ENCODE data around the gene EP400.

EP400 gene

DNA sequence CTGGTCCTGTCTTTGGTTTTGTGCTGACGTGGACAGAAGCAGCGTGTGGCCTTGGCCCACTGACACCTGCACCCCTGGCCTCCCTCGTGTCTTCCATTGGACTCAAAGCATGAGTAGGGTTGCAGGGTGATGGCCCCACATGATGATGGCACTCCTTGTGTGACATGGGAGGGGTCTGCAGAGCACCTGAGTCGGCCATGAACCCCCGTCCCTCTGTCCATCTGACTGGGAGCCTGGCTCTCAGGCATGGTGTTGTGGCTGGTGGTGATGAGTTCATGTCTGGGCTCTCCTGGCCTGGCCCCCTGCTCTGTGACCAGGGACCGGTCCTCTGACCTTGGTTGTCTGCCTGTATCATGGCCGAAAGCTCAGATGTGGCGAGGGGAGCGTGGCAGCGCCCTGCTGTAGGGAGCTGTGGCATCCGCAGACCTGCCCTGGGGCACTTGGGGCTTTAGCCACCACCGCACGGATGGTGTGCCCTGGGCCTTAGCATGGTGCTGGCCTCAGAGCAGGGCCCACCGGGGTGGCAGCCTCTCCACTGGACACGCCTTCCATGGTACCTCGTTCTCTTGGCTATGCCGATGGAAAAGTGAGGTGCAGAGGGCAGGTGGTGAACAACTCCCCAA lies 38.6 kb upstream of the EP400 start:
- no peak for DNase-seq (ENCODE audit: insufficient read length, low spot score)
- no peak for FAIRE-seq

DNA sequence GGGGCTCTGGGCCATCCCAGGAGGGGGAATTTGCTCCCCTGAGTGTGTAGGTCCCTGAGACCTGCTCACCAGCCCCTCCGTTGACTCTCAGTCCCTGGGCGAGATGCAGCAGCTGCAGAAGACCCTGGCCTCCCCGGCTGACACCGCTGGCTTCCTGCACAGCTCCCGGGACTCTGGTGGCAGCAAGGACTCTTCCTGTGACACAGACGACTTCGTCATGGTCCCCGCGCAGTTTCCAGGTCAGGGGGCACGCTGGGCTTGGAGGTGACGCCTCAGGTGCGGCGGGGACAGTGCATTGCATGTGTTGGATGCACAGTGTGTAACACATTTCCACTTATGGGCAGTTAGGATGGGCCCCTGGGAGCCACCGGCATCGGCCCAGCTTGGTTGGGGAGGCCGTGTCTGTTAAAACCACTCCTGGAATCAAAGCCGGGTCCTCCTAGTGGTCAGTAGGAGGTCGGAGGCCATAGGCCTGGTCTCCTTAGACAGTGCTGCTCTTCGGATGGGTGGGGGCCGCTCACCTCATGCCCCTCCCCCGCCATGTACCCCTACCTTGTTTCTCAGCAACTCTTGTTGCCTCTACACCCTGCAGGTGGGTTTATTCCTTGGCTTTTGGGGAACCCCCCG lies 37.8 kb upstream of the EP400 start:
- FAIRE-seq (no peak), DNase-seq (ENCODE audit: insufficient read length, low spot score) (no peak)

DNA sequence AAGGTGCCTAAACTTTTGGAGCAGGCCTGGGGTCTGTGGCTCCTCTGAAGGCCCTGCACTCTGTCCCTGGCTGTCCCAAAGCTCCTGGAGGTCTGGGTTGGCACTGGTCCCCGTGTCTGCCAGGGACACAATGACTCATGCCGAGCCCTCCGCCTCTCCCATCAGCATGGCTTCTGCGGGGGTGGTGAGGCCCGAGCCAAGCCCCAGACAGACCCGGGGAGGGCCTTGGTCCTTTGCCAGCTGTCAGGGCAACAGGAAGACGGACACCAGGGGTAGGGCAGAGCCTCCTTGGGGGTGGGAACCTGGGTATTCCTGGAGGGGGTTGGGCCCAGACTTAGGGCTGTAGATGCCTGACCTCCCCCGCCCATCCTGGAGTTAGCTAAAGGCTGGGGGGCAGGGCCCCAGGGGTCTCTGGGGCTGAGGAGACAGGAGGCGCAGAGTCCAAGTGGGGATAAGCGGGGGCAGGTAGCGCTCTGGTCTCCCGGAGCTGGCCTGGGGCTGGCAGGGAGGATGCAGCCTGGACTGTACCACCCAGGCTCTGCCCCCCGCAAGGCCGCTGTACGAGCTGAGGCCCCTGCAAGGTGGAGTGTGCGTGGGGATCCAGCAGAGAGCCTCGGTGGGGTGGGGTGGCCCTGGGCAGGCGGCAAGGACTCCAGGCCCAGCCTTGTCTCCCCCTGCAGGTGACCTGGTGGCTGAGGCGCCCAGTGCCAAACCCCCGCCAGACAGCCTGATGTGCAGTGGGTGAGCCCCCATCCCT lies 37.0 kb upstream of the EP400 start:
- DNase-seq (ENCODE audit: insufficient read length, low spot score): peak; percentile 90
- FAIRE-seq: peak; percentile 85

DNA sequence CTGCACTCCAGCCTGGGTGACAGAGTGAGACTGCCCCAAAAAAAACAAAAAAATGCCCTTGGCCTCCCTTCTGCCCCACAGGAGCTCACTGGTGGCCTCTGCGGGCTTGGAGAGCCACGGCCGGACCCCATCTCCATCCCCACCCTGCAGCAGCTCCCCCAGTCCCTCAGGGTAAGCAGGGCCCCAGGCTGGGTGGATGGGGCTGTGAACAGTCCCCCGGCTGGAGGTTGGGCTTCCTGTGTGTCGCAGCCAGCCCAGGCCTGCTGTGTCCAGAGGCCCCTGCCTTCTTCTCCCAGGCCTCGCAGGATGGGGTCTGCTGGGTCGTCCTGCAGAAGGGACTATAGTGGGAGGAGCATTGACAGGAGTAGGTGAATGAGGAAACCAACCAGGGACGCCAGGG lies 36.1 kb upstream of the EP400 start:
- no peak for DNase-seq (ENCODE audit: insufficient read length, low spot score)
- FAIRE-seq: no peak

DNA sequence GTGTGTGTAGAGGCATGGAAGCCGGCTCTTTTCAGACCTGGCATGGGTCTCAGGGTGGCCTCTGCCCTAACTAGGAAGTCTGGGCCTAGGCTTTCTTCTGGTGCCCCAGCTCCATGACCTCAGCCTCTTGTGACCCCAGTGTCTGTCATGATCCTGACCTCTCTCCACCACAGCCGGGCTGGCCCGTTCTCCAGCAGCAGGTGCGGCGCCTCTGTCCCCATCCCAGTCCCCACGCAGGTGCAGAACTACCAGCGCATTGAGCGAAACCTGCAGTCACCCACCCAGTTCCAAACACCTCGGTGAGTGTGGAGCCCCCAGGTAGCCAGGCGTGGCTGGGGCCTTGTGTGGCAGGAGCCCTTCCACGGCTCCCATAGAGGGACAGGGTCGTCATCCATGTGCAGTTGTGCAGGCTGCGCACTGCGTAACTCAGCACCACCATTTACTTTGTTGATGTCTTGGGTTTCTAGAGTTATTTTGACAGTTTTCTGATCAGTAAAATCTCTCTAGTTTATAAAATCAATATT lies 35.5 kb upstream of the EP400 start:
- FAIRE-seq: no peak
- no peak for DNase-seq (ENCODE audit: insufficient read length, low spot score)

DNA sequence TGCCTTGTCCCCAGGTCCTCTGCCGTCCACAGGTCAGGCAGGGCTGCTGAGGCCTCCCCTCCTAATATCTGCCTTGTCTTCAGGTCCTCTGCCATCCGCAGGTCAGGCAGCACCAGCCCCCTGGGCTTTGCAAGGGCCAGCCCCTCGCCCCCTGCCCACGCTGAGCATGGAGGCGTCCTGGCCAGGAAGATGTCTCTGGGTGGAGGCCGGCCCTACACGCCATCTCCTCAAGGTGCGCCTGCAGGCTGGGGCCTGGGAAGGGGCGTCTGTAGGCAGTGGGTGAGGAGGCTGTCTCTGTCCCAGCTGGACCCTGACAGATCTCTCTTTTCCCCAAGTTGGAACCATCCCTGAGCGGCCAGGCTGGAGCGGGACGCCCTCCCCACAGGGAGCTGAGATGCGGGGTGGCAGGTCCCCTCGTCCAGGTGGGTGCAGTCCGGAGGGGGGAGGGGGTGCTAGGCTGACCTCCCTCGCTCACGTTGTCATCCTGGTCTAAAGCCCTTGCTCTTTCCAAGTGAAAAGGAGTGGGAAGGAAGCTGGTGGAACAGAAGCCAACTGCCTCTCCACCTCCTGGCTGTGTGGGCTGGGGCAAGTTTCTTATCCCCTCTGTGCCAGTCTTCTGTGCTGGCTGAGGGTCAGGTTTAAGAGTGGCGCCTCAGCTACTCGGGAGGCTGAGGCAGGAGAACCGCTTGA lies 34.6 kb upstream of the EP400 start:
- FAIRE-seq (no peak), DNase-seq (ENCODE audit: insufficient read length, low spot score) (no peak)

DNA sequence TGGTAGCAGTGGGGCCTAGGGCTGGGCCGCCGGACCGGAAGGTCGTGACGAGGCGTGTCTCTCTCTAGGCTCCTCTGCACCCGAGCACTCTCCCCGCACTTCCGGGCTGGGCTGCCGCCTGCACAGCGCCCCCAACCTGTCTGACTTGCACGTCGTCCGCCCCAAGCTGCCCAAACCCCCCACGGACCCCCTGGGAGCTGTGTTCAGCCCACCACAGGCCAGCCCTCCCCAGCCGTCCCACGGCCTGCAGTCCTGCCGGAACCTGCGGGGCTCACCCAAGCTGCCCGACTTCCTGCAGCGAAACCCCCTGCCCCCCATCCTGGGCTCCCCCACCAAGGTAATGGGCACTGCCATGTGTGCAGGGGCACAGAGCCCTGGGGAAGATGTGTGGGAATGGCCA lies 33.9 kb upstream of the EP400 start:
- no peak for FAIRE-seq
- no peak for DNase-seq (ENCODE audit: insufficient read length, low spot score)

DNA sequence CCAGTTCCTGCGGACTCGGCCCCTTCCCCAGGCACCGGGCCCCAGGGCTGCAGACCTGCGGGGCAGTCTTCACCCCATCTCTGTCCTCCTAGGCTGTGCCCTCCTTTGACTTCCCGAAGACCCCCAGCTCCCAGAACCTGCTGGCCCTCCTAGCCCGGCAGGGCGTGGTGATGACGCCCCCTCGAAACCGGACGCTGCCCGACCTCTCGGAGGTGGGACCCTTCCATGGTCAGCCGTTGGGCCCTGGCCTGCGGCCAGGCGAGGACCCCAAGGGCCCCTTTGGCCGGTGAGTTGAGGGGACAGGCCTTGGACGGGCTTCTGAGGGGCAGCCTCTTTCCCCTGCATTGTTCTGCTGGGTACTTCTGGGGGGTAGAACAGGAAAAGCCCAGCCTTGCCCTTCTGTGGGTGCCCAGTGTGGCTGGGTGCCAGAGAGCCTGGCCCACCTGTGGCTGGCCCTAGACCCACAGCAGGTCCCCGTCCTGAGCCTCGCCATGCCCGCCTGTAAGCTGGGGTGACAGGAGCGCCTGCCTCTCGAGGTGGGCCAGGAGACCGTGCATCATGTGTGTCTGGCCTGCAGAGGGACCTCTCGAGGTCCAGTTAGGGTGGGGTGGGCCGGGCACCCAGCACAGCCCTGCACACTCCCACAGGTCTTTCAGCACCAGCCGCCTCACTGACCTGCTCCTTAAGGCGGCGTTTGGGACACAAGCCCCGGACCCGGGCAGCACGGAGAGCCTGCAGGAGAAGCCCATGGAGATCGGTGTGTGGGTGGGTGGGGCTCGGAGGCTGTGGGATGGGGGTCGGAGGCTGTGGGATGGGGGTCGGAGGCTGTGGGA lies 33.2 kb upstream of the EP400 start:
- DNase-seq (ENCODE audit: insufficient read length, low spot score) (no peak), FAIRE-seq (no peak)

DNA sequence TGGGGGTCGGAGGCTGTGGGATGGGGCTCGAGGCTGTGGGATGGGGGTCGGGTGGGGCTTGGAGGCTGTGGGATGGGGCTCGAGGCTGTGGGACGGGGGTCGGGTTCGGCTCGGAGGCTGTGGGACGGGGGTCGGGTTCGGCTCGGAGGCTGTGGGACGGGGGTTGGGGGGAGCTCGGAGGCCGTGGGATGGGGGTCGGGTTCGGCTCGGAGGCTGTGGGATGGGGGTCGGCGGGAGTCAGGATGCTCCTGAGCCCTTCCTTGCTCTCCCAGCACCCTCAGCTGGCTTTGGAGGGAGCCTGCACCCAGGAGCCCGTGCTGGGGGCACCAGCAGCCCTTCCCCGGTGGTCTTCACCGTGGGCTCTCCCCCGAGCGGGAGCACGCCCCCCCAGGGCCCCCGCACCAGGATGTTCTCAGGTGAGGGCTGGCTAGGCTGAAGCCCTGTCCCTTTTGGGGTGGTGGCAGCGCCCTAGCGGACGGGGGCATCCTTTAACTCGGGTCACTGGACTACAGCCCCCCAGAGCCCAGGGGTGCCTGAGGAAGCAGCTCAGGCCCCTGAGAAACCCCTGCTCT lies 32.5 kb upstream of the EP400 start:
- FAIRE-seq (peak; percentile 95), DNase-seq (ENCODE audit: insufficient read length, low spot score) (no peak)

DNA sequence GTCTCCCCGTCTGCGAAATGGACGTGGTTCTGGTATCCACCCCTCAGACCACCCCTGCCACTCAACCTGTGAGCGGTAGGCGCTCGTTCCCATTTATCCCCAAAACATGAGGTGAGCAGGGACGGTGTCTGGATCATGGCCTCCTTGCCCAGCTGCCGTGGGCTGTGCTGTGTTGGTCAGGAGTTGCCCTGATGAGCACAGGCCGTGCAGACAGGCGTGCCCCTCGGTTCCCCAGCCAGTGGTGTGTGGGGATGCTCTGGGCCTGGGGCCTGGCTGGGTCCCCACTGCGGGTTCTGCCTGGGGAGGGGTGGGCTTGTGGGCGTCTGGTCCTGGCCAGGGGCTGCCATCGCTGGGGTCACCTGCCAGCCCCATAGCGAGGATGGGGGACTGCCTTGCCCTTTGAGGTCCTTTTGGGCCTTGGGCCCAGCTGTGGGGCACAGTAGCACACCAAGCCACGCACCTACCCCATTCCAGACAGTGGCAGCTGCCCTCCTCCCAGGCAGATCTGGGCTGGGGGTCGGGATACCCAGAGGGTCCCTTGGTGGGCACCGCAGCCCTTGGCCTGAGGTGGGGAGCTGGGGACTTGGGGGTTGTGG lies 31.9 kb upstream of the EP400 start:
- no peak for DNase-seq (ENCODE audit: insufficient read length, low spot score)
- no peak for FAIRE-seq

DNA sequence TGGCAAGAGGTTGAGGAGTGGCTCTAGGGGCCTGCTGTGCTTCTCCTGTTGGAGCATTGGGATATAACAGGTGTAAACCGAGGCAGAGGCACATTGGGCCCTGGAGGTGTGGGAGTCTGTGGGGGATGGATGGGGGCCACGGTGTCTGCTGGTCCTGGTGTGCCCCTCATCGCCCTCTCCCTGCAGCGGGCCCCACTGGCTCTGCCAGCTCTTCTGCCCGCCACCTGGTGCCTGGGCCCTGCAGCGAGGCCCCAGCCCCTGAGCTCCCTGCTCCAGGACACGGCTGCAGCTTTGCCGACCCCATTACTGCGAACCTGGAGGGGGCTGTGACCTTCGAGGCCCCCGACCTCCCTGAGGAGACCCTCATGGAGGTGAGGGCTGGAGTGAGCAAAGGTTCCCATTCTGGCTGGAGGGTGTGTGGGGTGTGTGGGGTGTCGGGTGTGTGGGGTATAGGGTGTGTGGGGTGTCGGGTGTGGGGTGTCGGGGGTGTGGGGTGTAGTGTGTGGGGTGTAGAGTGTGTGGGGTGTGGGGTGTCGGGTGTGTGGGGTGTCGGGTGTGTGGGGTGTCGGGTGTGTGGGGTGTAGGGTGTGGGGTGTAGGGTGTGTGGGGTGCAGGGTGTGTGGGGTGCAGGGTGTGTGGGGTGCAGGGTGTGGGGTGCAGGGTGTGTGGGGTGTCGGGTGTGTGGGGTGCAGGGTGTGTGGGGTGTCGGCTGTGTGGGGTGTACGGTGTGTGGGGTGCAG lies 31.3 kb upstream of the EP400 start:
- no peak for DNase-seq (ENCODE audit: insufficient read length, low spot score)
- peak; percentile 91 for FAIRE-seq

DNA sequence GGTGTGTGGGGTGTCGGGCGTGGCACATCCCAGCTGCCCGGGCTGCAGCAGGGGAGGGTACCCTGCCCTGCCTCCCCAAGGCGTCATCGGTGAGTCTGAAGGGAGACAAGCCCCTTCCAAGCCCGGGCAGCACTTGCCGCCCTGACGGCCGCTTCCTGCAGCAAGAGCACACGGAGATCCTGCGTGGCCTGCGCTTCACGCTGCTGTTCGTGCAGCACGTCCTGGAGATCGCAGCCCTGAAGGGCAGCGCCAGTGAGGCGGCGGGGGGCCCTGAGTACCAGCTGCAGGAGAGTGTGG lies 30.7 kb upstream of the EP400 start:
- DNase-seq (ENCODE audit: insufficient read length, low spot score): no peak
- FAIRE-seq: no peak

DNA sequence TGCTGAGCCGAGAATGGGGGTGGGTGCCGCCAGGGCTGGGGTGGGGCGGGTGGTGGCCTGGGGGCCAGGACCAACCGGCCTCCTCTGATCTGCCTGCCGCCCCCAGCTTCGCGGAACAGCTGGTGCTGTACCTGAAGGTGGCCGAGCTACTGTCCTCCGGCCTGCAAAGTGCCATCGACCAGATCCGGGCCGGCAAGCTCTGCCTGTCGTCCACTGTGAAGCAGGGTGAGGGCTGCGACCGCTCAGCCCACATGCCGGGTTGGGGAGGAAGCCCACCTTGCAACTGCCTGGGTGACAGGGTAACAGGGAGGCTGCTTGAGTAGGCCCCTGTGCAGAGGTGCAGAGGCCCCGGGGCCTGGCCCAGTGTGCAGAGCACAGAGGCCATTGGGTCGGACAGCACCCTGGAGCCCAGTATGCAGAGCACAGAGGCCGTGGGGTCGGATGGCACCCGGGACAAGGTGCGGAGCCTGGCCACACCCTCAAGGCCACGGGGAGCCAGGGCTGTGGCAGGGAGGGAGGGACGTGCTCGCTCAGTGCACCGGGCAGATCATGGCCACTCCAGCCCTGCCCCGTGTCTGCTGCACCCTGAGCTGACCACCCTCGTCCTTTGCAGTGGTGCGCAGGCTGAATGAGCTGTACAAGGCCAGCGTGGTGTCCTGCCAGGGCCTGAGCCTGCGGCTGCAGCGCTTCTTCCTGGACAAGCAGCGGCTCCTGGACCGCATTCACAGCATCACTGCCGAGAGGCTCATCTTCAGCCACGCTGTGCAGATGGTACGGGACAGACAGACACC lies 30.2 kb upstream of the EP400 start:
- FAIRE-seq: no peak

DNA sequence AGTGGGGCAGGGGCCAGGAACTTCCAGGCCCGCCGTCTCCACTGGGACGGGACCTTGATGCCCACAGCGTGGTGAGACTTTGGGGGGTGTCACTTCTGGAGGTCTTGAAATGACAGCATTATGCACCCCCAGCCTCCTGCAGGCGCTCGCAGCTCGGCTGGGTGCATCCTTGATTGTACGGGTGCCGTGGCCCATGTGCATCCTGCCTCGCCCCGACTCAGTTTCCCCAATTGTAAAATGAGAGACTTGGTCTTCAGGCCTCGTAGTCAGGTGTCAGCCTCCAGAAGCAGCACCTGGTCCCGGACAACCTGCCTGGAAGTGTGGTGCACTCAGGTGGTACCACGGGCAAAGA lies 29.6 kb upstream of the EP400 start:
- no peak for DNase-seq (ENCODE audit: insufficient read length, low spot score)

More for the DNA sequence above, 30.2 kb upstream of the EP400 start:
- no peak for DNase-seq (ENCODE audit: insufficient read length, low spot score)

DNA sequence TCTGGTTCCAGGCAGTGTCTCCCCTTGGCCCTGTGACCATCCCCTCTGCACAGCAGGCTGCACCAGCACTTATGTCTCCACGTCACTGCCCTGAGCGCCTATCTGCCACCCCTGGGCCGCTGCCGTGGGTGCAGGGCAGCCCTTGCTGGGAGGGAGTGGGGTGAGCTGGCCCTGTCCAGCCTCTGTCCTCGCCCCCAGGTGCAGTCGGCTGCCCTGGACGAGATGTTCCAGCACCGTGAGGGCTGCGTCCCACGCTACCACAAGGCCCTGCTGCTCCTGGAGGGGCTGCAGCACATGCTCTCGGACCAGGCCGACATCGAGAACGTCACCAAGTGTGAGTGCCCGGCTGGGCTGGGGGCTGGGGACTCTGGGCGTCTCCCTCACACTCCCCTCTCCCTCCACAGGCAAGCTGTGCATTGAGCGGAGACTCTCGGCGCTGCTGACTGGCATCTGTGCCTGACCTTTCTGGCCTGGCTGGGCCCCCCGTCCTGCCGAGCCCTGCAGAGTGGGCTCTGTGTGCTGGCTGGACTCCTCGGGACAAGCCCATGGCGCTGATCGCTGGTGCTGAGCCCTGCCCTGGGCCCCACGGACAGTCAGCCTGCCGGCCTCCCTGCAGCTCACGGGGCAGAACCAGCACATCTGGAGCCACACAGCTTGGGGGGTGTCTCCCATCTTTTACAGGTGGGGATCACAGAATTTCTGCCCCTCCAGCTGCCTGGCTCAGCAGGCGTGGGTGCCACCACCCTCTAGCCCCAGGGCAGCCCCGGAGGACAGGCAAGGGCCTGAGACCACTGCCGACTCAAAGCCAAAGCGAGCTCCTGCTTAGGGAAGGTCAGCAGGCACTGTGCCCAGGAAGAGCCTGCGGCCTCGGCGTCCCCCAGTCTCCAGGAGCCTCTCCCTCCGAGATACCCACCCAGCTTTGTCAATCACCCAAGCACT lies 28.6 kb upstream of the EP400 start:
- DNase-seq (ENCODE audit: insufficient read length, low spot score) (no peak), FAIRE-seq (no peak)

More for the DNA sequence above, 29.6 kb upstream of the EP400 start:
- no peak for FAIRE-seq

DNA sequence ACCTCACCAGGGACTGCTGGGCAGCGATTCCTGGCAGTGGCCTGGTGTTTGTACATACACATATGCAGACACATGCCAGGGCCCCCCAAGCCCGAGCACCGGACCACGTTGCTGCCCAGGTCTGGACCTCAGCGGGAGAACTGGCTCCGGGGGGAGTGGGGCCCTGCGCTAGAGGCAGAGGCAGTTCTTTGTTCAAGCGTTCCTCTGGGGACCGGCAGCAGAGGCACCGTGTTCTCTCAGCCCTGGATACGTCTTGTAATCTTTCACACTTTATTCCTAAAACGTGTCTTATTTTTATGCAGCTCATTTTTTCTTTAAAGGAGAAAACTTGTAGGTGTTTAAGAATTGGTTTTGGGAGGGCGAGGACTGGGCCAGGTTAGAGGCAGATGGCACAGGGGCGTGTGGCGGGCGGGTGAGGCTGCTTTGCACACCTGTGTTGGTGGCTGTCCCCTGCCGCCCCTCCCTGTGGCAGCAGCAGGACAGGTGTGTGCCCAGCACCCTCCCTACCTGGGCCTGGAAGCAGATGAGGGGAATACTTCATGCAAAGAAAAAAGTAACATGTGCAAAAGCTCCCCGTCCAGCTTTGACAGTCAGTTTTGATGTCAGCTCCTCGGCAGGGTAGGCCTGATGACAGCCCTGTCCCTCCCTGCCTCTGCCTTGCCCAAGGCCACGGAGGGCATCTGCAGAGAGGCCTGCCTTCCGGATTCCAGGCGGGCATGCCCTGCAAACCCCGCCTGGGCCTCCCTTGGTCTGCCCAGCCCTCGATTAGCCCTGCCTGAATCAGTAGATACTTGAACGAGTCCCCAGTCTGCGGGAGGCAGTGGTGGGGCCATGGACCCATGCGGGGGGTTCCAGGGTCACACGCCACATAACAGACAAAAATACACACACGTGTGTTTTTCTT lies 27.6 kb upstream of the EP400 start:
- no peak for FAIRE-seq

More for the DNA sequence above, 27.6 kb upstream of the EP400 start:
- no peak for DNase-seq (ENCODE audit: insufficient read length, low spot score)

All from HTR-8/SVneo (cell line).